VCaP (cell line): ENCODE measurements around the gene NAGPA.
"Not testable (repeated sequence)": the region's sequence is repeated elsewhere in the genome, so short reads cannot be mapped to it uniquely, and the experiment has no call there.

ENCODE experiments used
- H3K27ac ChIP-seq: fragments of 450-650 bp; 2 replicates; pipeline ENCODE4 v1.5.1; 2017
- CTCF ChIP-seq: fragments of 450-650 bp; conservative IDR thresholded peaks from 2 replicates; pipeline ENCODE4 v1.5.1; 2017; ENCODE audit warnings: mild to moderate bottlenecking, moderate library complexity

Gene NAGPA

GRCh38 chr16:5056352-5056751 lies 22.6 kb upstream of the NAGPA start:
- no peak for TF ChIP-seq CTCF
- no peak overlapping the region for H3K27ac ChIP-seq

- no peak overlapping the region for H3K27ac ChIP-seq
- no peak for TF ChIP-seq CTCF
These were observed 21.4 kb upstream of the NAGPA start for GRCh38 chr16:5054876-5055865.

GRCh38 chr16:5046914-5047313 lies 13.2 kb upstream of the NAGPA start:
- H3K27ac ChIP-seq: no peak overlapping the region
- no peak for TF ChIP-seq CTCF

GRCh38 chr16:5045499-5046115 lies 11.9 kb upstream of the NAGPA start:
- H3K27ac ChIP-seq: no peak overlapping the region
- TF ChIP-seq CTCF: no peak

- not testable (repeated sequence) for H3K27ac ChIP-seq
These were observed 10.8 kb upstream of the NAGPA start for GRCh38 chr16:5044581-5044980.

GRCh38 chr16:5044011-5044540 lies 10.3 kb upstream of the NAGPA start:
- TF ChIP-seq CTCF: no peak
- no peak overlapping the region for H3K27ac ChIP-seq

- no peak overlapping the region for H3K27ac ChIP-seq
- no peak for TF ChIP-seq CTCF
These were observed 8.9 kb upstream of the NAGPA start for GRCh38 chr16:5042574-5043171.
